CD4-positive, CD25-positive, alpha-beta regulatory T cell (primary cell): ENCODE results near the gene ATF7IP. TPM values are rescaled to one million over a fixed set of nuclear protein-coding genes. Genes with fewer than 3 reads are reported as not detected.
"Not testable (repeated sequence)": the region's sequence is repeated elsewhere in the genome, so short reads cannot be mapped to it uniquely, and the experiment has no call there.

Experiments
- ATAC-seq, 2 donors: fragments of 150-1000 bp; cut with Tn5 transposase; one replicate each; pipeline ENCODE4 v1.10.0; 2021; ENCODE audit warnings: low read depth in 2 of 2, moderate number of reproducible peaks in 2 of 2, moderate library complexity in 1 of 2
- DNase-seq, 3 donors: peaks; one replicate each; pipeline versions ENCODE4 v3.0.0 to v3.0.0-alpha.2; 2012 to 2022; ENCODE audit warnings: mixed read lengths in 1 of 3
- H3K27ac ChIP-seq: one replicate; pipeline ENCODE4 v1.7.0; 2013; ENCODE audit warnings: mild to moderate bottlenecking, low read length; ENCODE audit not compliant: insufficient read depth, poor library complexity, severe bottlenecking
- H3K27me3 ChIP-seq: one replicate; pipeline ENCODE4 v1.7.0; 2013; ENCODE audit warnings: low read length; ENCODE audit not compliant: control insufficient read depth, insufficient read depth
- H3K36me3 ChIP-seq: one replicate; pipeline ENCODE4 v1.7.0; 2013; ENCODE audit warnings: mild to moderate bottlenecking, low read length, moderate library complexity; ENCODE audit not compliant: control insufficient read depth, insufficient read depth
- H3K4me1 ChIP-seq: 2 replicates; pipeline ENCODE4 v1.7.0; 2013; ENCODE audit warnings: mild to moderate bottlenecking, low read length; ENCODE audit not compliant: insufficient read depth, control insufficient read depth, poor library complexity, severe bottlenecking
- H3K4me3 ChIP-seq: one replicate; pipeline ENCODE4 v1.7.0; 2013; ENCODE audit warnings: low read depth, mild to moderate bottlenecking, low read length, moderate library complexity
- H3K9me3 ChIP-seq, 2 experiments: 1 replicate in 1 of 2; 2 replicates in 1 of 2; pipeline ENCODE4 v1.7.0; 2013; ENCODE audit warnings: low read length in 2 of 2, mild to moderate bottlenecking in 1 of 2, moderate library complexity in 1 of 2; ENCODE audit not compliant: control insufficient read depth in 2 of 2
- H3K27ac Mint-ChIP-seq, 3 donors: one replicate each; pipeline ENCODE4 v1.8.0; 2020 to 2022; ENCODE audit warnings: mild to moderate bottlenecking in 3 of 3, mixed read lengths in 3 of 3, moderate library complexity in 2 of 3
- H3K27me3 Mint-ChIP-seq: one replicate; pipeline ENCODE4 v1.8.0; 2022; ENCODE audit warnings: mild to moderate bottlenecking, mixed read lengths
- H3K36me3 Mint-ChIP-seq: one replicate; pipeline ENCODE4 v1.8.0; 2020; ENCODE audit warnings: mixed read lengths
- H3K4me1 Mint-ChIP-seq, 4 donors: one replicate each; pipeline ENCODE4 v1.8.0; 2020 to 2022; ENCODE audit warnings: mixed read lengths in 4 of 4, mild to moderate bottlenecking in 1 of 4
- H3K4me3 Mint-ChIP-seq, 4 donors: one replicate each; pipeline ENCODE4 v1.8.0; 2020 to 2022; ENCODE audit warnings: mild to moderate bottlenecking in 4 of 4, mixed read lengths in 4 of 4, moderate library complexity in 3 of 4
- H3K9me3 Mint-ChIP-seq, 7 donors: one replicate each; pipeline ENCODE4 v1.8.0; 2020 to 2022; ENCODE audit warnings: mixed read lengths in 7 of 7, mild to moderate bottlenecking in 3 of 7, moderate library complexity in 2 of 7
- polyA plus RNA-seq, 4 donors: library from polyadenylated mRNA; unstranded; fragments of 300-500 nt; fragmentation: Illumina TruSeq; gene quantifications; one replicate each; pipeline ENCODE4 v1.2.3, GENCODE V29; 2021
- total RNA-seq: library from RNA; stranded (reverse); gene quantifications from one replicate; pipeline ENCODE4 v1.2.3, GENCODE V29; 2022

ATF7IP gene
- total and polyA plus RNA-seq, 5 donors from 2014 or later = 83.9 to 175 (median 101) TPM

GRCh38 chr12:14395074-14395778 lies 29.7 kb downstream of the ATF7IP start:
- ATAC-seq = peak in 1 of 2 donors; percentile 42

GRCh38 chr12:14396071-14396470 lies 30.6 kb downstream of the ATF7IP start:
- Histone ChIP-seq H3K4me3 (peak overlapping the region; percentile 78), H3K27ac (peak overlapping the region; percentile 82), H3K4me1 (peaks cover 80% of the 10 kb centered on the region), H3K27me3 (no peaks in the 10 kb centered on the region), H3K9me3 (no peaks in the 10 kb centered on the region), H3K36me3 (no peaks in the 10 kb centered on the region)
- Mint-ChIP-seq H3K9me3 (peaks cover 0 to 3% (median 0%) of the 10 kb centered on the region in 7 donors), H3K4me3 (peak overlapping the region; percentile 45 to 87 (median 68)), H3K4me1 (peaks cover 67 to 92% (median 77%) of the 10 kb centered on the region in 4 donors), H3K27me3 (no peaks in the 10 kb centered on the region), H3K27ac (peak overlapping the region; percentile 63 to 91 (median 89)), H3K36me3 (peaks cover under 1% of the 10 kb centered on the region)
- peak in 1 of 3 donors; percentile 49 for DNase-seq
- ATAC-seq = peak in 1 of 2 donors; percentile 27

More at GRCh38 chr12:14395074-14395778, 29.7 kb downstream of the ATF7IP start:
- Mint-ChIP-seq H3K4me3 (peak overlapping the region; percentile 72 to 92 (median 82)), H3K27me3 (no peaks in the 10 kb centered on the region), H3K9me3 (peaks cover 0 to 3% (median 0%) of the 10 kb centered on the region in 7 donors), H3K27ac (peak overlapping the region; percentile 85 to 89 (median 88)), H3K4me1 (peaks cover 66 to 91% (median 75%) of the 10 kb centered on the region in 4 donors), H3K36me3 (peaks cover 5% of the 10 kb centered on the region)
- Histone ChIP-seq H3K36me3 (no peaks in the 10 kb centered on the region), H3K4me3 (peak overlapping the region; percentile 78), H3K4me1 (peaks cover 81% of the 10 kb centered on the region), H3K27me3 (no peaks in the 10 kb centered on the region), H3K9me3 (no peaks in the 10 kb centered on the region), H3K27ac (peak overlapping the region; percentile 82)
- no peak for DNase-seq

- H3K27me3 ChIP-seq = no peaks in the 10 kb centered on the region
- Mint-ChIP-seq H3K4me1 (peaks cover 69 to 94% (median 83%) of the 10 kb centered on the region in 4 donors), H3K27ac (peak overlapping the region; percentile 68 to 98 (median 87)), H3K27me3 (no peaks in the 10 kb centered on the region), H3K36me3 (no peaks in the 10 kb centered on the region), H3K9me3 (peaks cover 0 to 3% (median 0%) of the 10 kb centered on the region in 7 donors), H3K4me3 (peak overlapping the region; percentile 66 to 89 (median 76))
- H3K36me3 ChIP-seq = no peaks in the 10 kb centered on the region
- DNase-seq (peak in 1 of 3 donors; percentile 48), ATAC-seq (peak in 1 of 2 donors; percentile 30)
- peak overlapping the region; percentile 82 for H3K27ac ChIP-seq
- peak overlapping the region; percentile 81 for H3K4me3 ChIP-seq
- peaks cover 81% of the 10 kb centered on the region for H3K4me1 ChIP-seq
- H3K9me3 ChIP-seq = no peaks in the 10 kb centered on the region
Measured at GRCh38 chr12:14399871-14400270, 34.4 kb downstream of the ATF7IP start.

- Histone ChIP-seq H3K4me1 (peaks cover 79% of the 10 kb centered on the region), H3K9me3 (no peaks in the 10 kb centered on the region), H3K27ac (peak overlapping the region; percentile 82), H3K36me3 (no peaks in the 10 kb centered on the region), H3K4me3 (peak overlapping the region; percentile 81), H3K27me3 (no peaks in the 10 kb centered on the region)
- ATAC-seq = peak in 1 of 2 donors; percentile 13
- peak in 2 of 3 donors; percentile 42 to 58 for DNase-seq
- Mint-ChIP-seq H3K4me1 (peaks cover 71 to 95% (median 84%) of the 10 kb centered on the region in 4 donors), H3K27ac (peak overlapping the region; percentile 87 to 97 (median 88)), H3K36me3 (peaks cover 1% of the 10 kb centered on the region), H3K9me3 (peaks cover 0 to 3% (median 0%) of the 10 kb centered on the region in 7 donors), H3K4me3 (peak overlapping the region; percentile 66 to 89 (median 80)), H3K27me3 (no peaks in the 10 kb centered on the region)
Measured at GRCh38 chr12:14400599-14400998, 35.1 kb downstream of the ATF7IP start.

GRCh38 chr12:14401267-14401666 lies 35.8 kb downstream of the ATF7IP start:
- not testable (repeated sequence) for H3K36me3 Mint-ChIP-seq, H3K9me3 Mint-ChIP-seq, H3K27me3 ChIP-seq, DNase-seq, H3K9me3 ChIP-seq, H3K27me3 Mint-ChIP-seq, ATAC-seq, H3K36me3 ChIP-seq
- peak overlapping the region; percentile 87 to 97 (median 88) for H3K27ac Mint-ChIP-seq
- Histone ChIP-seq H3K4me1 (peaks cover 72% of the 10 kb centered on the region), H3K4me3 (peak overlapping the region; percentile 81), H3K27ac (peak overlapping the region; percentile 82)
- peaks cover 70 to 97% (median 80%) of the 10 kb centered on the region in 4 donors for H3K4me1 Mint-ChIP-seq
- peak overlapping the region; percentile 66 to 89 (median 80) for H3K4me3 Mint-ChIP-seq

- H3K4me3 ChIP-seq = peak overlapping the region; percentile 64
- H3K4me3 Mint-ChIP-seq = peak overlapping the region; percentile 66 to 85 (median 75)
- H3K4me1 Mint-ChIP-seq = peaks cover 61 to 88% (median 67%) of the 10 kb centered on the region in 4 donors
- peaks cover 3% of the 10 kb centered on the region for H3K36me3 Mint-ChIP-seq
- no peak for DNase-seq
- H3K27me3 ChIP-seq = no peaks in the 10 kb centered on the region
- peak overlapping the region; percentile 87 to 95 (median 88) for H3K27ac Mint-ChIP-seq
- H3K27ac ChIP-seq = peak overlapping the region; percentile 82
- no peaks in the 10 kb centered on the region for H3K27me3 Mint-ChIP-seq
- no peaks in the 10 kb centered on the region for H3K9me3 ChIP-seq
- no peaks in the 10 kb centered on the region for H3K9me3 Mint-ChIP-seq
- no peaks in the 10 kb centered on the region for H3K36me3 ChIP-seq
- ATAC-seq = no peak
- peaks cover 63% of the 10 kb centered on the region for H3K4me1 ChIP-seq
Measured at GRCh38 chr12:14402697-14403096, 37.2 kb downstream of the ATF7IP start.

GRCh38 chr12:14403293-14403692 lies 37.8 kb downstream of the ATF7IP start:
- peak overlapping the region in 3 of 4 donors; percentile 38 to 82 (median 66) for H3K4me3 Mint-ChIP-seq
- no peaks in the 10 kb centered on the region for H3K27me3 Mint-ChIP-seq
- DNase-seq = no peak

More at GRCh38 chr12:14403293-14403692, 37.8 kb downstream of the ATF7IP start:
- Histone ChIP-seq H3K36me3 (peaks cover 6% of the 10 kb centered on the region), H3K27me3 (no peaks in the 10 kb centered on the region), H3K4me1 (peaks cover 62% of the 10 kb centered on the region), H3K4me3 (peak overlapping the region; percentile 64), H3K9me3 (no peaks in the 10 kb centered on the region), H3K27ac (peak overlapping the region; percentile 82)
- H3K27ac Mint-ChIP-seq = peak overlapping the region; percentile 87 to 95 (median 88)
- peaks cover 3% of the 10 kb centered on the region for H3K36me3 Mint-ChIP-seq
- peaks cover 59 to 86% (median 67%) of the 10 kb centered on the region in 4 donors for H3K4me1 Mint-ChIP-seq
- peaks cover 0 to 2% (median 0%) of the 10 kb centered on the region in 7 donors for H3K9me3 Mint-ChIP-seq
- no peak for ATAC-seq
